Smooth muscle cell of trachea (primary cell): Measurements from ENCODE around the gene HCAR3. TPM values are rescaled to one million over a fixed set of nuclear protein-coding genes. Genes with fewer than 3 reads are reported as not detected.

Experiments used
- total RNA-seq: library from RNA; depleted of rRNA; stranded (reverse); fragments of >200 nt; gene quantifications from 2 replicates; pipeline ENCODE4 v1.2.1, GENCODE V29; 2014

HCAR3 gene
- not detected in 2 replicates for total RNA-seq

GRCh38 chr12:122716658-122717057 lies at the start of gene HCAR3:
Gene HCAR3 (minus strand): TSS chr12:122716811. CDS start chr12:122716737, 74 bp downstream.

GRCh38 chr12:122752464-122753318 lies 36.1 kb upstream of the HCAR3 start, which contains the start of gene DENR:
Gene DENR (plus strand): TSS chr12:122752824. CDS start chr12:122753702, 878 bp downstream.

GRCh38 chr12:122730215-122731014 lies 13.8 kb upstream of the HCAR3 start, which contains the start of gene HCAR1:
Gene HCAR1 (minus strand): TSS chr12:122730844. CDS start chr12:122730339, 505 bp downstream.

GRCh38 chr12:122702890-122703611 lies 13.6 kb downstream of the HCAR3 start, which contains the start of gene HCAR2:
Gene HCAR2 (minus strand): TSS chr12:122703357. CDS start chr12:122703283, 74 bp downstream.

Other genes starting within 250 kb of the HCAR3 start
- gene ZCCHC8, start 215.9 kb downstream of the HCAR3 start, total RNA-seq, result 13.7 and 18.8 TPM in 2 replicates
- 25.0 and 52.5 TPM in 2 replicates for gene RSRC2, start 189.9 kb downstream of the HCAR3 start, total RNA-seq
- gene KNTC1, start 189.6 kb downstream of the HCAR3 start, total RNA-seq, result 8.3 and 51.2 TPM in 2 replicates
- not detected in 2 replicates for gene HCAR2, start 13.5 kb downstream of the HCAR3 start, total RNA-seq
- gene HCAR1, start 14.0 kb upstream of the HCAR3 start, total RNA-seq, result 0.50 and 0.87 TPM in 2 replicates
- 32.7 and 41.2 TPM in 2 replicates for gene DENR, start 36.0 kb upstream of the HCAR3 start, total RNA-seq
- 0.44 and 1.2 TPM in 2 replicates for gene CCDC62, start 57.8 kb upstream of the HCAR3 start, total RNA-seq
- gene HIP1R, start 118.6 kb upstream of the HCAR3 start, total RNA-seq, result 21.4 and 25.1 TPM in 2 replicates
- gene VPS37B, start 179.3 kb upstream of the HCAR3 start, total RNA-seq, result 18.6 and 20.8 TPM in 2 replicates
- 13.2 and 16.7 TPM in 2 replicates for gene ABCB9, start 249.7 kb upstream of the HCAR3 start, total RNA-seq